Measurements from ENCODE around the gene AMIGO3. TPM values are rescaled to one million over a fixed set of nuclear protein-coding genes. Genes with fewer than 3 reads are reported as not detected.
A peak's percentile ranks its signal among the peaks of the same experiment; 100 is the strongest.

AMIGO3 gene
- polyA plus RNA-seq, 1 of the 3 experiments (the other 2 are of a cell fraction), result 1.1 TPM

GRCh38 chr3:49675912-49676311 is 43.6 kb downstream of the AMIGO3 start:
- H3K4me1 ChIP-seq (ENCODE audit: control insufficient read depth in 1 of 2, insufficient read depth in 2 of 2, low read depth in 1 of 2, low read length in 1 of 2), result peaks cover 7 to 19% of the 10 kb centered on the region in 2 experiments; a peak in 1 of 4 replicates
- H3K9me3 ChIP-seq, result no peaks in the 10 kb centered on the region
- peaks cover 5% of the 10 kb centered on the region for H3F3A ChIP-seq (replicated peaks; ENCODE audit: insufficient read depth)
- POLR2A ChIA-PET, result no interaction called here
- peak overlapping the region; percentile 96; the same call in 1 of the 2 replicates for H3K4me2 ChIP-seq
- CTCF ChIA-PET, result interaction anchor here (6.6 kb wide), 1 partner anchor 136 kb away, joined by 53 read pairs; no protein-coding TSS in a partner anchor
- no peak overlapping the region for H2AFZ ChIP-seq (ENCODE audit: low read depth)
- 96% methylated on average over 5 of the region's 11 CpGs for WGBS (ENCODE audit: low lambda C conversion rate)
- no peak overlapping the region for H3K4me3 ChIP-seq (ENCODE audit: low read depth in 2 of 2, low read length in 1 of 2)
- no peak overlapping the region for H3K9ac ChIP-seq
- no peak for DNase-seq
- no peaks in the 10 kb centered on the region for H4K20me1 ChIP-seq (ENCODE audit: insufficient read depth)
- no peaks in the 10 kb centered on the region for H3K9me2 ChIP-seq
- no peak overlapping the region for H3K27ac ChIP-seq (ENCODE audit: low read depth in 2 of 2, low read length in 1 of 2)
- H3K27me3 ChIP-seq (ENCODE audit: insufficient read depth), result no peaks in the 10 kb centered on the region
- TF ChIP-seq NRF1 (IDR thresholded peaks at IDR 0.05; ENCODE audit: low read depth, low read length), result no peak
- no peak for TF ChIP-seq TEAD4 (IDR thresholded peaks at IDR 0.05; ENCODE audit: borderline replicate concordance, insufficient read depth)
- TF ChIP-seq RXRA (IDR thresholded peaks at IDR 0.05; ENCODE audit: borderline replicate concordance, low read depth), result no peak
- no peak for TF ChIP-seq USF2 (IDR thresholded peaks at IDR 0.05; ENCODE audit: borderline replicate concordance, low read depth, low read length)
- TF ChIP-seq GABPA (IDR thresholded peaks at IDR 0.05; ENCODE audit: low read depth), result no peak
- TF ChIP-seq FOXJ3 (CRISPR knock-in tag; IDR thresholded peaks at IDR 0.05), result no peak
- TF ChIP-seq RAD21 (IDR thresholded peaks at IDR 0.05; ENCODE audit: low read length), result no peak
- TF ChIP-seq FOXM1 (IDR thresholded peaks at IDR 0.05; ENCODE audit: low read depth), result no peak
- TF ChIP-seq ZBTB33 (IDR thresholded peaks at IDR 0.05; ENCODE audit: borderline replicate concordance, low read depth), result no peak
- no peak for TF ChIP-seq CTCF (IDR thresholded peaks at IDR 0.05)
- no peak for TF ChIP-seq REST (IDR thresholded peaks at IDR 0.05; ENCODE audit: low read depth, low read length)
- no peak for TF ChIP-seq ELF1 (IDR thresholded peaks at IDR 0.05)
- TF ChIP-seq EP300 (IDR thresholded peaks at IDR 0.05; ENCODE audit: borderline replicate concordance in 1 of 2, low read depth in 1 of 2, low read length in 1 of 2), result no peak
- TF ChIP-seq POLR2AphosphoS5 (IDR thresholded peaks at IDR 0.05; ENCODE audit: low read depth, low read length), result no peak
- TF ChIP-seq TAF1 (IDR thresholded peaks at IDR 0.05; ENCODE audit: borderline replicate concordance, low read depth, low read length), result no peak
- no peak for TF ChIP-seq YY1 (IDR thresholded peaks at IDR 0.05; ENCODE audit: low read depth)
- peaks cover 24% of the 10 kb centered on the region for H3K79me2 ChIP-seq (ENCODE audit: insufficient read depth)
- peaks cover 19 to 55% of the 10 kb centered on the region in 2 experiments for H3K36me3 ChIP-seq (replicated peaks in 1 of 2; ENCODE audit: control insufficient read depth in 1 of 2, insufficient read depth in 2 of 2, low read length in 1 of 2)
